ENCODE results near the gene CHKB.

Gene CHKB

GRCh38 chr22:50532824-50533796 lies 49.5 kb downstream of the CHKB start:
- peaks cover 28% of the 10 kb centered on the region for H3K4me1 Mint-ChIP-seq

GRCh38 chr22:50531962-50532674 lies 50.5 kb downstream of the CHKB start:
- H3K27me3 Mint-ChIP-seq (ENCODE audit: low read depth, poor library complexity): peaks cover 55% of the 10 kb centered on the region
- no peaks in the 10 kb centered on the region for H3K9me3 Mint-ChIP-seq
- no peak overlapping the region for H3K27ac Mint-ChIP-seq
- H3K36me3 Mint-ChIP-seq (ENCODE audit: low read depth): peaks cover 8% of the 10 kb centered on the region
- TF ChIP-seq CTCF (IDR thresholded peaks at IDR 0.05): no peak
- peaks cover 33% of the 10 kb centered on the region for H3K4me1 Mint-ChIP-seq
- H3K4me3 Mint-ChIP-seq: peak overlapping the region; percentile 65
- peak; percentile 74 for DNase-seq

More at GRCh38 chr22:50532824-50533796, 49.5 kb downstream of the CHKB start:
- H3K36me3 Mint-ChIP-seq (ENCODE audit: low read depth): peaks cover 3% of the 10 kb centered on the region
- H3K9me3 Mint-ChIP-seq: no peaks in the 10 kb centered on the region
- H3K4me3 Mint-ChIP-seq: peak overlapping the region; percentile 57
- peaks cover 47% of the 10 kb centered on the region for H3K27me3 Mint-ChIP-seq (ENCODE audit: low read depth, poor library complexity)
- TF ChIP-seq CTCF (IDR thresholded peaks at IDR 0.05): no peak
- H3K27ac Mint-ChIP-seq: no peak overlapping the region
- DNase-seq: no peak

GRCh38 chr22:50531546-50531961 lies 51.1 kb downstream of the CHKB start:
- no peak overlapping the region for H3K27ac Mint-ChIP-seq
- peaks cover 52% of the 10 kb centered on the region for H3K27me3 Mint-ChIP-seq (ENCODE audit: low read depth, poor library complexity)
- TF ChIP-seq CTCF (IDR thresholded peaks at IDR 0.05): no peak
- DNase-seq: peak; percentile 43
- peak overlapping the region; percentile 70 for H3K4me3 Mint-ChIP-seq
- peaks cover 39% of the 10 kb centered on the region for H3K4me1 Mint-ChIP-seq
- peaks cover 8% of the 10 kb centered on the region for H3K36me3 Mint-ChIP-seq (ENCODE audit: low read depth)
- no peaks in the 10 kb centered on the region for H3K9me3 Mint-ChIP-seq

GRCh38 chr22:50530877-50531545 lies 51.6 kb downstream of the CHKB start:
- Mint-ChIP-seq H3K27ac (no peak overlapping the region), H3K9me3 (no peaks in the 10 kb centered on the region), H3K4me1 (peaks cover 39% of the 10 kb centered on the region), H3K36me3 (ENCODE audit: low read depth) (peaks cover 8% of the 10 kb centered on the region), H3K4me3 (peak overlapping the region; percentile 70), H3K27me3 (ENCODE audit: low read depth, poor library complexity) (peaks cover 52% of the 10 kb centered on the region)
- DNase-seq: peak; percentile 70
- no peak for TF ChIP-seq CTCF (IDR thresholded peaks at IDR 0.05)

DNA sequence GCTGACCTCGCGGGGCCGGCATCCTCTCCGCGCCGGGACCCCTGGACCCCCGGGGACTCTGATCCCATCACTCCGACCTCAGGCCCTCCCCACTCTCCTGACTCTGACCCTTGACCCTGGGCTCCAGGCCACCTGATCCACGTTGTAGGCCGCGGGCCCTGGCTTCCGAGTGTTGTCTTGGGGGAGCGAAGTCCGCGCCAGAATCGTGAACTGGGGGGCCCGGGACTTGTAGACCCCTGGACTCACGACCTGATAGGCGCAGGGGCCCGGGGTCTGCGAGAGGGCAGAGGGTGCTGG lies 52.1 kb downstream of the CHKB start:
- no peak for DNase-seq

More for the DNA sequence above, 52.1 kb downstream of the CHKB start:
- Mint-ChIP-seq H3K27ac (no peak overlapping the region), H3K4me1 (peaks cover 39% of the 10 kb centered on the region), H3K4me3 (peak overlapping the region; percentile 61), H3K36me3 (ENCODE audit: low read depth) (peaks cover 8% of the 10 kb centered on the region), H3K9me3 (no peaks in the 10 kb centered on the region), H3K27me3 (ENCODE audit: low read depth, poor library complexity) (peaks cover 52% of the 10 kb centered on the region)
- TF ChIP-seq CTCF (IDR thresholded peaks at IDR 0.05): no peak

All from nephron progenitor cell (in vitro differentiated cells).